NCI-H446 treated with DMSO at 0.1 percent for 48 hours (cell line): Measurements from ENCODE around the gene RIF1.
"Not testable (repeated sequence)": the region's sequence is repeated elsewhere in the genome, so short reads cannot be mapped to it uniquely, and the experiment has no call there.

ENCODE experiments used
- DNase-seq: peaks from one replicate; lab custom pipeline; 2025; lab: John Stamatoyannopoulos, UW

The RIF1 gene

GRCh38 chr2:151409601-151410484 is at the start of gene RIF1:
RIF1 (plus strand) TSS chr2:151409902; CDS start chr2:151410424, 522 bp downstream.
- peak; percentile 83 for DNase-seq

GRCh38 chr2:151361674-151362370 is 47.9 kb upstream of the RIF1 start:
- DNase-seq = no peak

- DNase-seq = no peak
Observed at GRCh38 chr2:151363709-151364108, 46.0 kb upstream of the RIF1 start.

GRCh38 chr2:151367571-151367970 is 42.1 kb upstream of the RIF1 start:
- DNase-seq = no peak

- no peak for DNase-seq
Observed at GRCh38 chr2:151374436-151374835, 35.3 kb upstream of the RIF1 start.

GRCh38 chr2:151379169-151379568 is 30.5 kb upstream of the RIF1 start:
- DNase-seq = no peak

GRCh38 chr2:151380580-151381235 is 29.0 kb upstream of the RIF1 start:
- no peak for DNase-seq

GRCh38 chr2:151381266-151381665 is 28.4 kb upstream of the RIF1 start:
- no peak for DNase-seq

GRCh38 chr2:151388011-151388410 is 21.7 kb upstream of the RIF1 start:
- no peak for DNase-seq

GRCh38 chr2:151391436-151391835 is 18.3 kb upstream of the RIF1 start:
- no peak for DNase-seq

GRCh38 chr2:151394509-151394908 is 15.2 kb upstream of the RIF1 start:
- DNase-seq = no peak

GRCh38 chr2:151395509-151396374 is 14.0 kb upstream of the RIF1 start:
- no peak for DNase-seq

GRCh38 chr2:151399981-151400380 is 9.7 kb upstream of the RIF1 start:
- DNase-seq = no peak

GRCh38 chr2:151401149-151401548 is 8.6 kb upstream of the RIF1 start:
- DNase-seq = no peak

GRCh38 chr2:151403914-151404313 is 5.8 kb upstream of the RIF1 start:
- DNase-seq = no peak

GRCh38 chr2:151405376-151405775 is 4.3 kb upstream of the RIF1 start:
- DNase-seq = no peak

- DNase-seq = no peak
Observed at GRCh38 chr2:151407281-151407680, 2.4 kb upstream of the RIF1 start.

- DNase-seq = no peak
Observed at GRCh38 chr2:151408788-151409600, 708 bp upstream of the RIF1 start.

- no peak for DNase-seq
Observed at GRCh38 chr2:151410485-151410834, 758 bp downstream of the RIF1 start.

GRCh38 chr2:151417650-151418049 is 7.9 kb downstream of the RIF1 start:
- no peak for DNase-seq

- not testable (repeated sequence) for DNase-seq
Observed at GRCh38 chr2:151421681-151422080, 12.0 kb downstream of the RIF1 start.
